HG03575 (cell line): ENCODE measurements around the gene MINDY3.

Source experiments
- ATAC-seq: cut with Tn5 transposase; IDR thresholded peaks from one replicate; pipeline ENCODE4 v1.9.1; 2021; ENCODE audit not compliant: unreplicated experiment, insufficient number of reproducible peaks, low FRiP score; ENCODE audit errors: extremely low read depth

MINDY3 gene

DNA sequence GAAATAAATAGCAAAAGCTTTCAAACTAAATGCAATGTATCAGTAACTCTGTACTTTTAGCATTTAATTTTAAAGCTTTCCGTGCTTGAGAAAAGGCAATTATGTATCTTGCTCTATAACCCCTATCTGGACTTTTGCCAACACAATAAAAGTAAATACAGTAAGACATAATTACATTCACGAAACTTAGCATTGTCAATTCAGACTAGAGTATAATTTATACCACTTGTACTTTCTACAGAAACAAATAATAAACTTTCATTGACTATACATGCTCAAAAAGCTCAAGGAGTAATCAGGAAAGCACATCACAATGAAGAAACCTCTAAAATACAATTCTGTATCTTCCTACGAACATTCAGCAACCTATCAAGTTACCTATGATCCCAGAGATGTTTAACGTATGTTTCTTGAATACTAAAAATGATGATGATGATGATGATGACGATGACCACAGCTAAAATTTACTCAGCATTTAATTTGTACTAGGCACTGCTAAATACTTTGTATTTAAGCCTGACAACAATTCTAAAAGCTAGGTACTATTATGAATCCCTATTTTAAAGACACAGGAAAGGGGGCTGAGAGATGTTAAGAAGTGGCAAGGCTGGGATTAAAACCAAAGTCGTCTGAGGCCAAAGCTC, 44.9 kb downstream of the MINDY3 start:
- ATAC-seq = no peak

DNA sequence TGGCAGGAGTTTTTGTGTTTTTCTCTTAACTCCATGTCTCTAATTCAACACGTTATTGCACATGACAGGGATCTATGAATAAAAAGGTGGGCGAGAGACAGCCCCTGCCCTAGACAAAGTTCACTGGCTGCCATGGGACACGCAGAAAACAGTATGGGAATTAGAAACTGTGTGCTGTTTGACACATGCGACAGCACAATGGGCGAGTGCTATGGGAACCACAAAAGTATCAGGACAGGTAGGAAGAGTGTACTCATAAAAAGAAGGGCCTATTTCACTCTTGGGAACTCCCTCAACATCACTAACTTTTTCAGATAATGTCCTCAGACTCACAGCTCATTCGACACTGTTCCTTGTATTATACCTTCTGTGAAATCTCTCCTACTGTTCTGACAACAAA, 45.7 kb downstream of the MINDY3 start:
- ATAC-seq = no peak

DNA sequence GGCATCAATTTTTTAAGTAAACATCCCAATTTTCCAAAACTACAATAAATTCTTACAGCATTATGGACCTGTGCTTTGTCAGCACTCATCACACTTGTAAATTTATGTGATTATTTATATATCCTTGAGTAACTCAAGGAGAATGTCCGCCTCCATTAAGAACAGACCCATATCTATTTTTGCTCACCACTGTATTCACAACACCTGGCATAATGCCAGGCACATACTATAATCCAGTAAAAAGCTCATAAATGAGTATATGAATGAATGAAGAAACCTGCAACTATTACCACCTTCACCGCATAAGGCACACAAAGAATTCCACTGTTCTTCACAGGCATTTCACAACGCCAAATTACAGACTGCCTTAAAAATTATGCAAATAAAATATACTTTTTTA, 46.9 kb downstream of the MINDY3 start:
- no peak for ATAC-seq

- ATAC-seq = no peak
Measured at GRCh38 chr10:15809450-15809849, 50.9 kb downstream of the MINDY3 start.

DNA sequence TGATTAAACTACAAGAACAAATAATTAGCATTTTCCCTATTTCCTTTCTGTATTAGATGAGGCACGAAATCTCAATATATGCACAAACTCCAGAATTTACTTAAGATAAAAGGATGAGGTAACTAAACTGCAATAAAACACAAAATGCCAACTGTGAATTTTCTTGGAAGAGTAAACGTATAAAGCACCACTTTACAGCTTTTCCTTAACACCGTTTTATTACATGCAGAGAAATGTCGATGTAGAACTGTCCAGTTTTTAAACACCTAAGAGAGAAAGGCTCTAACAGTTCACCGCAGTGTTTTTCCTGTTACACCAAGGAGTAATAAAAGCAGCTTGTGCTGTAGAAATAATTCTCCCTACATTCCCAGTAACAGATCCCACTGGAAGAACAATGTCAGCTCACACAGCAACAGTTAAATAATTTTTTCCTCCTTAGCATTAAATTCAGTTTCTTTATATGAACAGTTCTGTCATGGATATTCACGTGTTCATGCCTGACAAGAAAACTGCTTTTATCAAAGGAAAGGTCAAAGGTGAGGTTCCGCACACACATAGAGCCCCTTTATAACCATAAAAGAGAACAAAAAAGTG, 52.0 kb downstream of the MINDY3 start:
- ATAC-seq = no peak

DNA sequence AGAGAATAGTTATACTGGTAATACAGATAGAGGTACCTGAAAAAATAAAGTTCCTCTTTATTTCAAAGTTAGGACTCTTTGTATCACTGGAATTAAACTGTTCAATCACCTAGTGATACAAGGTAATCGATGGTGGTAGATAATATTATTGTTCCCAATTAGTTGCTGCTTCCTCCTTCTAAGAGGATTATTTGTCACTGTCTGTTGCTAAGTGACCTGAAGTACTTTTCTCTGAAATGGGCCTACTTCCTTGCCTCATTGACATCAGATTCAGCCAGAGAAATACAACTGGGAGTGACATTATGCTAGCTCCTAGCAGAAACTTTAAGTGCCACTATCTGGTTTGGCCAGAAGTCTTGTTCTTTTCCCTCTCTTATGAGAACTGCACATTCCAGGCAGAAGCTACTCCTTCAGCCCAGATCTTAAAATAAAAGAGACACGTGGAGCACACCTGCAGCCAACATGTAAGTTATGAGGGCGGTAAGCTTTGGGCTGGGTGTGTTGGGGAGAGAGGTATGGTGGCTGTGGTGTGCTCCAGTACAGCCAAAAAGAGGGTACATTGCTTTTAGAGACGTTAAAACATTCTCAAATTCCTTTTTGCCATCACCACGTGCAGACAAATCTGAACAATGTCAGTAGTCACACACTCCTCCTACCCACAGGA, 54.8 kb downstream of the MINDY3 start:
- ATAC-seq = no peak

DNA sequence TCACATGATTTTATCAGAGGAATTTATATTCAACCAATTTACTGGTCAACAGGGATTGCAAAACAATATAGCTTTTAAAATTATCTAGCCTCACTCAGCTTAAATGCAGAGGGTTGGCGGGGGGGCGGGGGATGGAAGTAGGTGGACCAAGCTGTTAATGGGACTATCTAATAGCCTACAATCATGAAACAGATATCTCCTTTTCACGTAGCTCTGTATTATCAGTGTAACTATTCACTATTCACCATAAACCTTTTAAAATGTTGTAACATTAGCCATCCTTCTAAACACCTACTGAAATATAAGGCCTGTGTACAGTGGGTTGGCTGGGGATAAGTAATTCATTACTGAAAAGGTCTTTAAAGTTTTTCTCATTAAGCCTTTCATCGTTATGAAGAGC, 56.2 kb downstream of the MINDY3 start:
- ATAC-seq = no peak

GRCh38 chr10:15802375-15802949, 57.8 kb downstream of the MINDY3 start:
- ATAC-seq = no peak

DNA sequence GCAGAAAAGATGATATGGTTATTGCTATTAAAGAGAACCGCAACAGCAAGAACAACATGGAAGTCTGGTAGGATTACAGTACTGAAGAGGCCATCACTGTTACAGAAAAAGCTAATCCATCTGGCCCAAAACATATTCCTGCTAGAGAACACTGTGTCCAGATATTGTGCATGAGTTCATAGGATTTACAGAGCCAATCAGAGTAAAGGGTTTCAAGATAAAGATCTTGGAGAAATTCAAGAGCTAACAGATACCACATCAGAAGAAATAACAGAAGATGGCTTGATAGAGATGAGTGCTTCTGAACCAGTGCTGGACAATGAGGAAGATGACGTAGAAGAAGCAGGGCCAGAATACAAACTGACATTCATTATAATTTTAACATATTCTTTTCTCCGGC, 58.7 kb downstream of the MINDY3 start:
- ATAC-seq = no peak

GRCh38 chr10:15801147-15801546, 59.2 kb downstream of the MINDY3 start:
- ATAC-seq = no peak

DNA sequence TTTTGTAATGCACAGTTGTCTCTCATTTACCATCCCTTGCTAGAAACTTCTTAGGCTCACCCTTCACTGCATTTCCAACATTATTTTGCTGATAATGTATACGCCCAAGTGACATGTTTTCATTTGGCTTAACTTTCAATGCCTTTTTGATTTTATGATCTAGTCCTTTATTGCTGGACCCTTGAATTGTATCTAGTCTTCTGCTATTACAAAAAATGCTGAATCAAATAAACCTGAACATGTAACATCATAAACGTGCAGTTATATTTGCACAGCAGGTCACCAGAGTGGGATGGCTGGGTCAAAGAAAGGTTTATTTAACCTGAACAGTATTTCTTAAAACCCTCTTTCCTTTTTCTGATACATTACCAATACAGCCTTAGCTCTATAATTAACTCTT, 63.0 kb downstream of the MINDY3 start:
- ATAC-seq = no peak

GRCh38 chr10:15796762-15797161, 63.5 kb downstream of the MINDY3 start:
- ATAC-seq = no peak

- ATAC-seq = no peak
Measured at GRCh38 chr10:15796098-15796759, 64.1 kb downstream of the MINDY3 start.

DNA sequence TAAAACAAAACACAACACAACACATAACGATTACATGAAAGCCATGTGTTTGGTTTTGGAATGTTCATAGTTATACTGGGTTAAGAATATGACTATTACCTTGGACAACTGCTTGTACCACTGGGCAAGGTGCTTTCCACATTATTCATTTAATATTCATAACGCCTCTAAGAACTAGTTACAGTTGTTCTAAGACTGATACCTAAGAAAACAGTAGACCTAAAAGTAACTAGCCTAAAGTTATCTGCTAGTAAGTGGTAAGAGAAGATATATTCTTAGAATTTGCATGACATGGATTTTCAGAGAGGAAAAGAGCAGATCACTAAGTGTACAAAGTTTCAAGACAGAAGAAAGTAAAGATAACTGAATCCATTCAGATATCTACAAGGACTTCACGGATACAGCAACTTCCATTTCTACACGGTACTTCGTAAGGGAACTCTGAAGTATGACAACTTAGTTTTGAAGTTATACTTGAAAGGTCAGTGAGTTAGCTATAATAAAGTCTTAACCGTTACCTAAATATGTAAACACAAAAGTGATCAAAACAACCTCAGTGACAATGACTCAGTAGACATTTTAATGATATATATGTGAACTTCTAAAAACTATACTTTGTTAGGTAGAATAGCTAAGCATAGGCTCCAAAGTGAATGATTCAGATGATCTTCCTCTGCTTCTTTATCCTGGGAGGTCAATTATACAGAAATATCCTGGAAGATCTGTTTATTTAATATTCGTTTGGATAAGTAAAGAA, 65.1 kb downstream of the MINDY3 start:
- ATAC-seq = no peak

DNA sequence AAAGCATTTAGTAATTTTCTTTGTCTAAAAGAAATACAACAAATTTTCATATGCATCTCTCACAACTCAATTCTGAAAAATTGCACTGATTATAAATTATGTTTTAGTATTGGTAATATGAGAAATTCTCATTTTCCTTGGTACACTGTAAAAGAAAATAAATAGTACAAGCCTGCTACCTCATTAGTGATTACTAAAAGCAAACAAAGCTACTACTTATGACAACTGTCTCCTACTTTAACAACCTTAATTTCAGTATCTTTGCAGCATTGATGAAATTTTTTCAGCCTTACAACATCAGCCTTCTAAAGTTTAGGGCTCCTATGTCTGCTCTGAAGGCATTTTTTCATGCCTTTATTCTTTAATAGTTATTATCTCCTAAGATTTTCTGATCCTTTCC, 65.7 kb downstream of the MINDY3 start:
- ATAC-seq = no peak

- no peak for ATAC-seq
Measured at GRCh38 chr10:15793664-15794063, 66.6 kb downstream of the MINDY3 start.

- no peak for ATAC-seq
Measured at GRCh38 chr10:15792777-15793176, 67.5 kb downstream of the MINDY3 start.

GRCh38 chr10:15791816-15792524, 68.3 kb downstream of the MINDY3 start:
- ATAC-seq = no peak
